HG03378 (cell line): ENCODE results near the gene CXXC5.
A peak's percentile ranks its signal among the peaks of the same experiment; 100 is the strongest.
"Not testable (repeated sequence)": the region's sequence is repeated elsewhere in the genome, so short reads cannot be mapped to it uniquely, and the experiment has no call there.

ENCODE experiments used
- ATAC-seq: cut with Tn5 transposase; IDR thresholded peaks from one replicate; pipeline ENCODE4 v1.9.1; 2021; ENCODE audit warnings: mild to moderate bottlenecking, moderate library complexity; ENCODE audit not compliant: unreplicated experiment

Gene CXXC5

GRCh38 chr5:139708877-139709581 lies 60.9 kb downstream of the CXXC5 start:
- ATAC-seq = no peak

GRCh38 chr5:139709582-139710318 lies 61.6 kb downstream of the CXXC5 start:
- ATAC-seq = no peak

GRCh38 chr5:139710319-139711066 lies 62.3 kb downstream of the CXXC5 start:
- ATAC-seq = no peak

GRCh38 chr5:139711067-139711905 lies 63.1 kb downstream of the CXXC5 start:
- ATAC-seq = no peak

- ATAC-seq = no peak
Measured at GRCh38 chr5:139711906-139712224, 63.7 kb downstream of the CXXC5 start.

- ATAC-seq = no peak
Measured at GRCh38 chr5:139712412-139712811, 64.3 kb downstream of the CXXC5 start.

GRCh38 chr5:139713898-139714297 lies 65.7 kb downstream of the CXXC5 start:
- not testable (repeated sequence) for ATAC-seq

GRCh38 chr5:139717221-139717620 lies 69.1 kb downstream of the CXXC5 start:
- ATAC-seq = no peak

GRCh38 chr5:139718403-139718802 lies 70.3 kb downstream of the CXXC5 start:
- ATAC-seq = not testable (repeated sequence)

- not testable (repeated sequence) for ATAC-seq
Measured at GRCh38 chr5:139719970-139720369, 71.8 kb downstream of the CXXC5 start.

- ATAC-seq = no peak
Measured at GRCh38 chr5:139723986-139724587, 75.9 kb downstream of the CXXC5 start.

GRCh38 chr5:139725073-139725830 lies 77.1 kb downstream of the CXXC5 start:
- ATAC-seq = no peak

- no peak for ATAC-seq
Measured at GRCh38 chr5:139726248-139726647, 78.1 kb downstream of the CXXC5 start.

- peak; percentile 47 for ATAC-seq
Measured at GRCh38 chr5:139727615-139728014, 79.5 kb downstream of the CXXC5 start.

GRCh38 chr5:139731281-139731680 lies 83.1 kb downstream of the CXXC5 start:
- ATAC-seq = no peak

GRCh38 chr5:139732019-139732418 lies 83.9 kb downstream of the CXXC5 start:
- ATAC-seq = no peak

- ATAC-seq = no peak
Measured at GRCh38 chr5:139733010-139733688, 85.0 kb downstream of the CXXC5 start.
